ENCODE data around the gene REPS1.

GRCh38 chr6:138912308-138912707, 75.7 kb downstream of the REPS1 start:
- TF ChIP-seq CTCF (IDR thresholded peaks at IDR 0.05) = no peak
- no peak for TF ChIP-seq EZH2 (IDR thresholded peaks at IDR 0.05; ENCODE audit: borderline replicate concordance, insufficient read depth, low read depth, low read length, poor library complexity, severe bottlenecking)
